GM23248 (cell line): ENCODE data around the gene GLS. TPM values are rescaled to one million over a fixed set of nuclear protein-coding genes. Genes with fewer than 3 reads are reported as not detected.

Experiments used
- DNase-seq: peaks from one replicate; pipeline ENCODE4 v3.0.0-alpha.2; 2015
- H2AFZ ChIP-seq: fragments of 200-600 bp; sonication (generic); 2 replicates; pipeline ENCODE4 v1.6.1; 2016; ENCODE audit warnings: antibody characterized with exemption
- H3F3A ChIP-seq: fragments of 200-600 bp; sonication (generic); 2 replicates; pipeline ENCODE4 v1.6.1; 2016; ENCODE audit warnings: mild to moderate bottlenecking, antibody characterized with exemption, mixed run types; ENCODE audit not compliant: insufficient read depth
- H3K27ac ChIP-seq: fragments of 200-600 bp; sonication (generic); 2 replicates; pipeline ENCODE4 v1.5.1; 2016; ENCODE audit warnings: mild to moderate bottlenecking
- H3K27me3 ChIP-seq: fragments of 200-600 bp; sonication (generic); replicated peaks from 2 replicates; pipeline ENCODE4 v1.6.1; 2016; ENCODE audit warnings: mild to moderate bottlenecking; ENCODE audit not compliant: insufficient read depth
- H3K36me3 ChIP-seq: fragments of 200-600 bp; sonication (generic); 2 replicates; pipeline ENCODE4 v1.6.1; 2016; ENCODE audit warnings: low read depth, mild to moderate bottlenecking
- H3K4me1 ChIP-seq: fragments of 200-600 bp; sonication (generic); 2 replicates; pipeline ENCODE4 v1.6.1; 2016; ENCODE audit warnings: mild to moderate bottlenecking; ENCODE audit not compliant: insufficient read depth
- H3K4me2 ChIP-seq: fragments of 200-600 bp; sonication (generic); one replicate; pipeline ENCODE4 v1.6.1; 2016; ENCODE audit warnings: mild to moderate bottlenecking; ENCODE audit not compliant: unreplicated experiment
- H3K4me3 ChIP-seq: fragments of 200-600 bp; sonication (generic); 2 replicates; pipeline ENCODE4 v1.5.1; 2016; ENCODE audit warnings: mild to moderate bottlenecking
- H3K79me2 ChIP-seq: fragments of 200-600 bp; sonication (generic); 2 replicates; pipeline ENCODE4 v1.6.1; 2016; ENCODE audit warnings: mild to moderate bottlenecking; ENCODE audit not compliant: insufficient read depth
- H3K9ac ChIP-seq: fragments of 200-600 bp; sonication (generic); 2 replicates; pipeline ENCODE4 v1.6.1; 2016; ENCODE audit warnings: mild to moderate bottlenecking
- H3K9me2 ChIP-seq: fragments of 200-600 bp; sonication (generic); 2 replicates; pipeline ENCODE4 v1.6.1; 2016; ENCODE audit warnings: mixed run types, mild to moderate bottlenecking, moderate library complexity; ENCODE audit not compliant: insufficient read depth
- H3K9me3 ChIP-seq: fragments of 200-600 bp; sonication (generic); one replicate; pipeline ENCODE4 v1.6.1; 2017; ENCODE audit warnings: low read depth
- H4K20me1 ChIP-seq: fragments of 200-600 bp; sonication (generic); 2 replicates; pipeline ENCODE4 v1.6.0; 2016; ENCODE audit not compliant: insufficient read depth
- EZH2 ChIP-seq: fragments of 200-600 bp; sonication (generic); IDR thresholded peaks from 2 replicates; pipeline ENCODE4 v1.6.1; 2018; ENCODE audit warnings: antibody characterized with exemption, mild to moderate bottlenecking; ENCODE audit not compliant: insufficient read depth, poor library complexity, severe bottlenecking
- EZH2phosphoT487 ChIP-seq: fragments of 200-600 bp; sonication (generic); IDR thresholded peaks from 2 replicates; pipeline ENCODE4 v1.6.1; 2018; ENCODE audit warnings: antibody characterized with exemption, moderate library complexity, mild to moderate bottlenecking, low read depth; ENCODE audit not compliant: insufficient read depth
- WGBS, 2 experiments: methylation state at CpG; one replicate each; pipeline ENCODE4 v1.1.6; 2015 to 2017; ENCODE audit warnings: low lambda C conversion rate in 2 of 2, low coverage in 1 of 2; ENCODE audit errors: missing lambda C conversion rate in 2 of 2; 5-methylcytosine and 5-hydroxymethylcytosine counted together
- in situ Hi-C: fragments of 300-500 bp; cut with MboI; formaldehyde crosslinking; loops from 2 replicates; pipeline ENCODE4 v1.15.0; 2020
- polyA plus RNA-seq: library from polyadenylated mRNA; unstranded; fragments of >200 nt; fragmentation: Nextera tagmentation; extraction: Ambion mirVana; gene quantifications from 2 replicates; pipeline ENCODE4 v1.2.1, GENCODE V29; 2016
- total RNA-seq: library from RNA; depleted of rRNA; stranded (reverse); fragments of >200 nt; shearing (Covaris generic); gene quantifications from 2 replicates; pipeline ENCODE4 v1.2.3, GENCODE V29; 2014

The GLS gene
- total and polyA plus RNA-seq, 2 experiments from 2014 or later = 96.0 to 362 TPM

DNA sequence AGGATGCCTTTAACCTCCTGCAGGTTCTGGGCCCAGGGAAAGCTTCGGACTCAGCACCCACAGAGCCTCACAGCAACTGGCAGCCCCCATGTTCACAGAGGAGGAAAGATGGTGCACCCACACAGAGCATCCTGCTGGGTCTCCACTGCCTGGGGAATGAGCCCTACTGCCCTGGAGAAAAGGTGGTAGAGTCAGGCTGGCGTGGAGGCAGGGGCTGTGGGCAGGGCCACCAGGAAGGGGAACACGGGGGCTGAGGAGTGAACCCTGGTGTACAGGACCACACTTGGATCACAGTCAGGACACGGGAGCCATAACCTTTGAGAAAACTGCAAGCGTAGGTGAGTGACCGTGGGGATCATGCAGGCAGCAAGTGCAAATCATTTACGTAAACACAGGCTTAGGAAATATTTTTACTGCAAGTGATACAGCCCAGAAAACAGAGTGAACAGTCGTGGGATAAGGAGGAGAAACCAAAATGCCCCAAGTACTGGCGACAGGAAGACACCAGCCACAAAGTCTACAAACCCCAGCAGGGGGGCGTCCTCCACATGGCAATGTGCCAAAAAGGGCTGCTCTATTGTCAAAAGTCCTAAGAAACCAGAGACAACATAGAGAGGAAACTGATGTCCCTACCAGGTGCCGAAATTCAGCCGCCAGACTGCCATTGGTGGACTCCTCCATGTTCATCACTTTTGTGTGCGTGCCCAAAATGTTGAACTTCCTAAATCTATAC lies 105.8 kb downstream of the GLS start:
- no peaks in the 10 kb centered on the region for H3K9me2 ChIP-seq
- H2AFZ ChIP-seq = no peak overlapping the region
- TF ChIP-seq EZH2phosphoT487 = no peak
- no peak for TF ChIP-seq EZH2
- H3K4me2 ChIP-seq = no peak overlapping the region
- peaks cover 9% of the 10 kb centered on the region for H3K4me1 ChIP-seq
- in situ Hi-C loops = no loop called here
- H3K27ac ChIP-seq = no peak overlapping the region
- WGBS, 2 experiments = 94 to 96% methylated on average over 13 of the region's 13 CpGs
- DNase-seq = no peak
- no peaks in the 10 kb centered on the region for H3K9me3 ChIP-seq
- H3K4me3 ChIP-seq = no peak overlapping the region
- peaks cover 93% of the 10 kb centered on the region for H3K36me3 ChIP-seq
- no peak overlapping the region for H3K9ac ChIP-seq
- H3K79me2 ChIP-seq = no peaks in the 10 kb centered on the region
- H3F3A ChIP-seq = peaks cover 74% of the 10 kb centered on the region
- no peaks in the 10 kb centered on the region for H3K27me3 ChIP-seq
- no peaks in the 10 kb centered on the region for H4K20me1 ChIP-seq

DNA sequence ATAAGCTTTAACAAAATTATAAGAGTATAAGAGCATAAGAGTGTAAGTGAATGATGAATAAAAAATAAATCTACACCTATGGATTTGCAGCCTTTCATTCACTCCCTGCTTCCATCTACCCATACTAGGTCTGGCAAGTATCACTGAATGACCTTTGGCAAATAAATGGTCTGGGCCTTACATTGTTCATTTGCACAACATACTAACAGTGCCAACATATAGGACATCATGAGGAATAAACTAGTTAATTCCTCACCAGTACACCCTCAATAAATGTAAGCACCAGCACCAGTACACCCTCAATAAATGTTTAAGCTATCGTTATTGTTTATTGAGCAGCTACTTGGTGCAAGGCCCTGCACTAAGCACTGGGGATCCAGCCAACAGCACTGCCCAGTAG lies 106.5 kb downstream of the GLS start:
- in situ Hi-C loops = no loop called here
- Histone ChIP-seq H3F3A (peaks cover 73% of the 10 kb centered on the region), H2AFZ (no peak overlapping the region), H3K4me2 (no peak overlapping the region), H3K9me3 (no peaks in the 10 kb centered on the region), H3K9ac (no peak overlapping the region), H3K4me3 (no peak overlapping the region), H3K9me2 (no peaks in the 10 kb centered on the region), H3K79me2 (no peaks in the 10 kb centered on the region), H3K36me3 (peaks cover 93% of the 10 kb centered on the region), H4K20me1 (no peaks in the 10 kb centered on the region), H3K27me3 (no peaks in the 10 kb centered on the region), H3K4me1 (peaks cover 9% of the 10 kb centered on the region), H3K27ac (no peak overlapping the region)
- DNase-seq = no peak
- TF ChIP-seq EZH2phosphoT487 (no peak), EZH2 (no peak)
- 95 to 100% methylated on average over 1 of the region's 1 CpG for WGBS, 2 experiments

- H3K9ac ChIP-seq = no peak overlapping the region
- TF ChIP-seq EZH2 (no peak), EZH2phosphoT487 (no peak)
- peaks cover 70% of the 10 kb centered on the region for H3F3A ChIP-seq
- H3K27ac ChIP-seq = no peak overlapping the region
- peaks cover 9% of the 10 kb centered on the region for H3K4me1 ChIP-seq
- H3K9me3 ChIP-seq = no peaks in the 10 kb centered on the region
- no peaks in the 10 kb centered on the region for H4K20me1 ChIP-seq
- H3K4me3 ChIP-seq = no peak overlapping the region
- H3K27me3 ChIP-seq = no peaks in the 10 kb centered on the region
- in situ Hi-C loops = no loop called here
- H3K79me2 ChIP-seq = no peaks in the 10 kb centered on the region
- no peaks in the 10 kb centered on the region for H3K9me2 ChIP-seq
- H3K4me2 ChIP-seq = no peak overlapping the region
- no peak overlapping the region for H2AFZ ChIP-seq
- DNase-seq = no peak
- H3K36me3 ChIP-seq = peaks cover 93% of the 10 kb centered on the region
- WGBS, 2 experiments = 88 to 90% methylated on average over 5 of the region's 5 CpGs
Observed at GRCh38 chr2:190987938-190988337, 107.3 kb downstream of the GLS start.

DNA sequence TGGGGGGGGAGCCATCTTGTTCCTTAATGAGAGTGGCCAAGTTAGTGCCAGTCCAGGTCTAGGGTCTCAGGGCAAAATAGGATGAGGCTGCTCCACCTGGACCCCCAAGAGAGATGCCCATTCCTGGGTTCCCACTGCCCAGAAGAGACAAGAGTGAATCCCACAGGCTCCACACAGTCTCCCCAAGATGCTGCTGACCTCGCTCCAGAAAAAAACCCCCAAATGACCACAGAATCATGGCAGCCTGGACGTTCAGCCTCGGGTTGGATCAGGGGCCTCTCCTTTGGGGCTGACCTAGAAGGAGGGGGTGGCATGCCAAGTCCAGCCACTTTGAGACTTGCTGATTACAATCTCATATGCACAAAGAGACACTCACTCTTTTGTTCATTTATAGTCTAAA lies 108.3 kb downstream of the GLS start:
- in situ Hi-C loops = no loop called here
- peaks cover 93% of the 10 kb centered on the region for H3K36me3 ChIP-seq
- H4K20me1 ChIP-seq = no peaks in the 10 kb centered on the region
- no peak overlapping the region for H3K4me3 ChIP-seq
- H3K27me3 ChIP-seq = no peaks in the 10 kb centered on the region
- peaks cover 70% of the 10 kb centered on the region for H3F3A ChIP-seq
- H3K79me2 ChIP-seq = no peaks in the 10 kb centered on the region
- H3K4me2 ChIP-seq = no peak overlapping the region
- no peaks in the 10 kb centered on the region for H3K9me3 ChIP-seq
- no peak overlapping the region for H2AFZ ChIP-seq
- TF ChIP-seq EZH2 = no peak
- no peak for TF ChIP-seq EZH2phosphoT487
- 77 to 80% methylated on average over 3 of the region's 3 CpGs for WGBS, 2 experiments
- no peaks in the 10 kb centered on the region for H3K9me2 ChIP-seq
- H3K9ac ChIP-seq = no peak overlapping the region
- peaks cover 9% of the 10 kb centered on the region for H3K4me1 ChIP-seq
- DNase-seq = no peak
- H3K27ac ChIP-seq = no peak overlapping the region

GRCh38 chr2:190990132-190990531 lies 109.5 kb downstream of the GLS start:
- 96 to 98% methylated on average over 6 of the region's 6 CpGs for WGBS, 2 experiments

More at GRCh38 chr2:190990132-190990531, 109.5 kb downstream of the GLS start:
- in situ Hi-C loops = no loop called here
- no peak for TF ChIP-seq EZH2phosphoT487
- no peak for TF ChIP-seq EZH2
- Histone ChIP-seq H3K9me2 (no peaks in the 10 kb centered on the region), H4K20me1 (no peaks in the 10 kb centered on the region), H3K79me2 (no peaks in the 10 kb centered on the region), H3K9me3 (no peaks in the 10 kb centered on the region), H3K9ac (no peak overlapping the region), H3K27ac (no peak overlapping the region), H3K27me3 (no peaks in the 10 kb centered on the region), H3K4me3 (no peak overlapping the region), H3K36me3 (peaks cover 91% of the 10 kb centered on the region), H2AFZ (no peak overlapping the region), H3K4me1 (peaks cover 2% of the 10 kb centered on the region), H3K4me2 (no peak overlapping the region), H3F3A (peaks cover 64% of the 10 kb centered on the region)
- no peak for DNase-seq
